A549 (cell line): Measurements from ENCODE around the gene SPSB1. TPM values are rescaled to one million over a fixed set of nuclear protein-coding genes. Genes with fewer than 3 reads are reported as not detected.

Experiments
- ATAC-seq, 2 experiments: fragments of 200-7000 bp in 1 of 2; fragments of >200 bp in 1 of 2; cut with Nextera tagmentation in 1 of 2; cut with Tn5 transposase in 1 of 2; 3 replicates each; pipeline versions ENCODE4 v1.8.0 to v1.9.1; 2018 to 2020; ENCODE audit warnings: mild to moderate bottlenecking in 1 of 2, moderate library complexity in 1 of 2
- CTCF ChIA-PET: fragments of 300-600 bp; sonication (Branson Sonifier 250); formaldehyde crosslinking; extraction: SDS; loops from one replicate; lab custom pipeline; 2021; ENCODE audit warnings: antibody characterized with exemption, inconsistent platforms; lab: Yijun Ruan, JAX
- POLR2A ChIA-PET: fragments of 350-600 bp; formaldehyde crosslinking; extraction: SDS; loops from one replicate; lab custom pipeline; 2021; ENCODE audit warnings: antibody characterized with exemption, inconsistent platforms; lab: Yijun Ruan, JAX
- DNase-seq, 2 experiments: peaks; one replicate each; pipeline versions ENCODE4 v3.0.0 to v3.0.0-alpha.2; 2011 to 2016; ENCODE audit warnings: low read depth in 1 of 2, low spot score in 1 of 2
- FAIRE-seq: peaks from 2 replicates; lab custom pipeline; 2011; peaks lifted over from hg19 to GRCh38; lab: Jason Lieb, UNC
- H3K27ac ChIP-seq, 2 experiments: fragments of >200 bp; sonication (Bioruptor Twin); formaldehyde crosslinking; 3 replicates each; pipeline ENCODE4 v1.5.1; 2016 to 2017
- H3K4me1 ChIP-seq: fragments of >200 bp; sonication (Bioruptor Twin); formaldehyde crosslinking; 3 replicates; pipeline ENCODE4 v1.6.1; 2016
- H3K4me2 ChIP-seq: fragments of >200 bp; sonication (Bioruptor Twin); formaldehyde crosslinking; 3 replicates; pipeline ENCODE4 v1.6.1; 2016
- H3K4me3 ChIP-seq: fragments of >200 bp; sonication (Bioruptor Twin); formaldehyde crosslinking; 3 replicates; pipeline ENCODE4 v1.5.1; 2016
- H3K9me3 ChIP-seq: fragments of >200 bp; sonication (Bioruptor Twin); formaldehyde crosslinking; 3 replicates; pipeline ENCODE4 v1.6.1; 2016
- BHLHE40 ChIP-seq: IDR thresholded peaks from 2 replicates; pipeline ENCODE4 v1.6.1; 2012; ENCODE audit warnings: low read depth, low read length, inconsistent platforms
- CBX2 ChIP-seq: fragments of 200-600 bp; sonication (generic); IDR thresholded peaks from 2 replicates; pipeline ENCODE4 v1.6.1; 2016; ENCODE audit warnings: low read depth, mild to moderate bottlenecking, borderline replicate concordance
- CEBPB ChIP-seq, 2 experiments: fragments of >200 bp in 1 of 2; sonication (Bioruptor Twin) in 1 of 2; formaldehyde crosslinking in 1 of 2; IDR thresholded peaks; 2 replicates each; pipeline ENCODE4 v1.6.1; 2012 to 2016
- CHD2 ChIP-seq: fragments of 150-350 bp; IDR thresholded peaks from 2 replicates; pipeline ENCODE4 v1.6.1; 2014; ENCODE audit warnings: low read length; ENCODE audit not compliant: partially characterized antibody
- EHMT2 ChIP-seq: fragments of 200-600 bp; sonication (generic); IDR thresholded peaks from 2 replicates; pipeline ENCODE4 v1.6.1; 2016; ENCODE audit warnings: antibody characterized with exemption, low read depth, mild to moderate bottlenecking, moderate library complexity
- EP300 ChIP-seq, 2 experiments: fragments of >200 bp; sonication (Bioruptor Twin); formaldehyde crosslinking; IDR thresholded peaks; 2 replicates in 1 of 2; 3 replicates in 1 of 2; pipeline ENCODE4 v1.6.1; 2016 to 2017
- HDAC2 ChIP-seq: fragments of 200-600 bp; sonication (generic); IDR thresholded peaks from 2 replicates; pipeline ENCODE4 v1.6.1; 2016
- HOXA7 ChIP-seq: fragments of 250-450 bp; sonication (Bioruptor Pico); IDR thresholded peaks from 2 replicates; pipeline ENCODE4 v1.5.0; 2020; ENCODE audit warnings: mild to moderate bottlenecking, moderate library complexity
- HOXB5 ChIP-seq: fragments of 250-450 bp; sonication (Bioruptor Pico); IDR thresholded peaks from 2 replicates; pipeline ENCODE4 v1.5.0; 2020; ENCODE audit warnings: mild to moderate bottlenecking, moderate library complexity
- JUNB ChIP-seq: fragments of >200 bp; sonication (Bioruptor Twin); formaldehyde crosslinking; IDR thresholded peaks from 2 replicates; pipeline ENCODE4 v1.6.1; 2016
- MYC ChIP-seq: IDR thresholded peaks from 2 replicates; pipeline ENCODE4 v1.6.1; 2012; ENCODE audit warnings: mild to moderate bottlenecking, inconsistent platforms, low read length, improper control_type of control experiment, borderline replicate concordance
- NR3C1 ChIP-seq: fragments of >200 bp; sonication (Bioruptor Twin); formaldehyde crosslinking; IDR thresholded peaks from 3 replicates; pipeline ENCODE4 v1.6.1; 2017
- RFX5 ChIP-seq: fragments of 450-650 bp; IDR thresholded peaks from 2 replicates; pipeline ENCODE4 v1.7.1; 2014; ENCODE audit warnings: antibody characterized with exemption, mild to moderate bottlenecking, moderate library complexity
- WGBS: methylation state at CpG from one replicate; pipeline ENCODE4 v1.1.6; 2017; ENCODE audit errors: missing lambda C conversion rate; 5-methylcytosine and 5-hydroxymethylcytosine counted together
- polyA plus RNA-seq, 4 experiments: library from polyadenylated mRNA; depleted of rRNA in 3 of 4; stranded (reverse); fragments of >200 nt; fragmentation: RNase III in 1 of 4; extraction: RNeasy Plus Mini Kit Qiagen cat#74134 plus additional on column Dnase treatment in 1 of 4; gene quantifications; 2 replicates in 3 of 4; 3 replicates in 1 of 4; pipeline ENCODE4 v1.2.3, GENCODE V29; 2011 to 2017
- TF ChIP-seq, protein P1 (sequence below): fragments of 150-350 bp; IDR thresholded peaks from 2 replicates; pipeline ENCODE4 v1.6.1; 2014; ENCODE audit warnings: low read depth, mild to moderate bottlenecking, low read length
- TF ChIP-seq, protein P2 (sequence below): fragments of 250-450 bp; sonication (Bioruptor Pico); IDR thresholded peaks from 2 replicates; pipeline ENCODE4 v1.5.0; 2021; ENCODE audit warnings: mild to moderate bottlenecking, moderate library complexity, borderline replicate concordance
- TF ChIP-seq, protein P3 (sequence below): IDR thresholded peaks from 2 replicates; pipeline ENCODE4 v1.6.1; 2012
- TF ChIP-seq, protein P4 (sequence below): IDR thresholded peaks from 2 replicates; pipeline ENCODE4 v1.6.1; 2012
- TF ChIP-seq, protein P5 (sequence below): IDR thresholded peaks from 2 replicates; pipeline ENCODE4 v1.6.1; 2012; ENCODE audit warnings: low read depth, borderline replicate concordance

The SPSB1 gene
- polyA plus RNA-seq, 2 of the 4 experiments (the other 2 are of a cell fraction), result 22.3 to 23.7 TPM

DNA sequence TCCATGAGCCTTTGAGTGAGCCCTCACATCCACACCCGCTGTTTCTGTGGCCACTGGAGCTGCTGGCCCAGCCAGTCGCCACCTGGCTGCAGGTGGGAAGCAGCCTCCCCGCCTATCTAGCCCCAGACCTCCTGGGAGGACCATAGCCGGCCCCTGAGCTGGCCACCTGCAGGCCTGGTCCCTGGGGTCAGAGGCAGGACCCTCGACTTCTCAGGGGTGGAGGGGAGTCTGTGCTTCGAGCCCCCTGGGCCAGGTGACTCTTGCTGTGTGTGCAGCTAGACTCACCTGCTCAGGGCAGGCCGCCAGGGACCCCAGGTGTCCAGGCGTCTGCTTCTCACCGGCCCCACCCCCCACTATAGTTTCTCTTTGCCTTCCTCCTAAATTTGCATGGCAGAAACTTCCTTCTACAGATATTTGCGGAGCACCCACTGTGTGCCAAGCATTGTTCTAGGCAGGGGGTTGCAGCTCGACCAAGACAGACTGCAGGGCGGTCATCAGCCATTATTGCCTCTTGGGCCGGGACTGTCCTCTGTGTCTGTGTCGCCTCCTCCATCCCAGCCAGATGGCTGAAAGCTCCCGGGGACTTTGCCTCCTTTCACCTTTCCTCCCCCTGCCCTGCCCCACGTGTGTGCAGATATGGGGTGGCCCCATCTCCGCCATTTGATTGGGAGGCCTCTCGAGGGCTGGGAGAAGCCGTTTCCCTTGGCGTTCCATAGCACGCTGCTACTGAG is 27.3 kb downstream of the SPSB1 start:
- CTCF ChIA-PET, result interaction anchor here (1.2 to 1.6 kb wide), 2 partner anchors 171 to 176 kb away, joined by 3 to 6 read pairs; no protein-coding TSS in a partner anchor
- no peak overlapping the region for H3K4me3 ChIP-seq
- POLR2A ChIA-PET, result no interaction called here
- no peak for ATAC-seq
- peaks cover 71% of the 10 kb centered on the region for H3K4me1 ChIP-seq
- no peak for FAIRE-seq
- TF ChIP-seq BHLHE40 (no peak), RFX5 (no peak), CHD2 (no peak), NR3C1 (no peak), MYC (no peak), EP300 (IDR thresholded peaks at IDR 0.05) (no peak), CEBPB (IDR thresholded peaks at IDR 0.05) (no peak)
- TF ChIP-seq, protein P1, sequence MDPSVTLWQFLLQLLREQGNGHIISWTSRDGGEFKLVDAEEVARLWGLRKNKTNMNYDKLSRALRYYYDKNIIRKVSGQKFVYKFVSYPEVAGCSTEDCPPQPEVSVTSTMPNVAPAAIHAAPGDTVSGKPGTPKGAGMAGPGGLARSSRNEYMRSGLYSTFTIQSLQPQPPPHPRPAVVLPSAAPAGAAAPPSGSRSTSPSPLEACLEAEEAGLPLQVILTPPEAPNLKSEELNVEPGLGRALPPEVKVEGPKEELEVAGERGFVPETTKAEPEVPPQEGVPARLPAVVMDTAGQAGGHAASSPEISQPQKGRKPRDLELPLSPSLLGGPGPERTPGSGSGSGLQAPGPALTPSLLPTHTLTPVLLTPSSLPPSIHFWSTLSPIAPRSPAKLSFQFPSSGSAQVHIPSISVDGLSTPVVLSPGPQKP, result no peak
- TF ChIP-seq, all 56 proteins: peak for 0
- WGBS, result 90% methylated on average over 13 of the region's 21 CpGs
- no peak for DNase-seq
- Histone ChIP-seq H3K4me2 (peak overlapping the region; percentile 17; the same call in 1 of the 3 replicates), H3K9me3 (no peaks in the 10 kb centered on the region), H3K27ac (peak overlapping the region in 1 of 2 experiments; percentile 78; a peak in 3 of 6 replicates)

DNA sequence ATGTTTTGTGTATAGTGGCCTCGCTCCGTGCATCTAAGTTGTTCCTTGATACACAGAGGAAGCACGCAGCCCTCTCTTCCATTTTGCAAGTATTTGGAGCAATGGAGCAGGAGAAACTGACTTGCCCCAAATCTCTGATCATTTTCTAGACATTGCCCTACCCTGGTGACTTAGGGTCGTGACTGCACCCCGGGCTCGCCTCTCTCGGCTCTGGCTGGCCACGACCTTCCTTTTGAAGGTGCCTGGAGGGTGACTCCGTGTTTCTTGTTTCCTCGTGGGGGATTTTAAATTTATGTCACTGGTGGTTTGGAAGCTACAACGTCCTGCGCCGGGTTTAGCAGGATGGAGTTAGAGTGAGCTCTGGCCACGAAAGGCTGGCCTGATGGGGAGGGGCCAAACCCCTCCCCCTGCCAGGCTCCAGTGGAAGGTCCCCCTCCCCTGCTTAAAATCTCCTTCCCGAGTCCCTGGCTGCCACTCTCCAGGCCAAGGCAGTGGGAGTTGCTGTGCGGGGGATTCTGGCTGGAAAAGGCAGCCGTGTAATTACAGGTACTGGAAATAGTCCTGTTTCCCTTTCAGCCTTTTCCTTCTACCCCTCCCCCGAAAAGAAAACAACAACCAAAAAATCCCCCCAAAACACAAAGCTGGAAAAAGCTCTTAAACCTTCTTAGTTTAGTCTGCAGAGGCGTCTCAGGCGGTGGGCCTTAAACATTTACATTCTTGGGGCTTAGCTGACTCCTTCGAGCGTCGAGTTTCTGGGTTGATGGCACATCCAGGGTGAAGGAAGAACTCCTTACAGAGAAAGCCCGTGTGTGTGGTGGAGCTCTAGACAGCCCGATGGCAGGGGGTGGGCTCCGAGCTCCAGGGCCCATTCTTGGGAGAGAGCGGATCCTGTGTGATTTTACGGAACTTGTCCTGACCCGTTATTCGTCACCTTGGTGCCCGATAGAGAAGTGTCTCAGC is 28.1 kb downstream of the SPSB1 start:
- Histone ChIP-seq H3K4me3 (no peak overlapping the region), H3K27ac (peak overlapping the region in 1 of 2 experiments; percentile 78; a peak in 3 of 6 replicates), H3K4me2 (peak overlapping the region; percentile 17; the same call in 2 of the 3 replicates), H3K4me1 (peaks cover 71% of the 10 kb centered on the region), H3K9me3 (no peaks in the 10 kb centered on the region)
- ATAC-seq (no peak), DNase-seq (no peak), FAIRE-seq (no peak)
- TF ChIP-seq EHMT2, result no peak
- no peak for TF ChIP-seq HOXB5
- no peak for TF ChIP-seq HOXA7
- TF ChIP-seq JUNB, result no peak
- TF ChIP-seq, protein P2, sequence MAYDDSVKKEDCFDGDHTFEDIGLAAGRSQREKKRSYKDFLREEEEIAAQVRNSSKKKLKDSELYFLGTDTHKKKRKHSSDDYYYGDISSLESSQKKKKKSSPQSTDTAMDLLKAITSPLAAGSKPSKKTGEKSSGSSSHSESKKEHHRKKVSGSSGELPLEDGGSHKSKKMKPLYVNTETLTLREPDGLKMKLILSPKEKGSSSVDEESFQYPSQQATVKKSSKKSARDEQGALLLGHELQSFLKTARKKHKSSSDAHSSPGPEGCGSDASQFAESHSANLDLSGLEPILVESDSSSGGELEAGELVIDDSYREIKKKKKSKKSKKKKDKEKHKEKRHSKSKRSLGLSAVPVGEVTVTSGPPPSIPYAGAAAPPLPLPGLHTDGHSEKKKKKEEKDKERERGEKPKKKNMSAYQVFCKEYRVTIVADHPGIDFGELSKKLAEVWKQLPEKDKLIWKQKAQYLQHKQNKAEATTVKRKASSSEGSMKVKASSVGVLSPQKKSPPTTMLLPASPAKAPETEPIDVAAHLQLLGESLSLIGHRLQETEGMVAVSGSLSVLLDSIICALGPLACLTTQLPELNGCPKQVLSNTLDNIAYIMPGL, result no peak
- no peak for TF ChIP-seq EP300 (IDR thresholded peaks at IDR 0.05)
- TF ChIP-seq, protein P3, sequence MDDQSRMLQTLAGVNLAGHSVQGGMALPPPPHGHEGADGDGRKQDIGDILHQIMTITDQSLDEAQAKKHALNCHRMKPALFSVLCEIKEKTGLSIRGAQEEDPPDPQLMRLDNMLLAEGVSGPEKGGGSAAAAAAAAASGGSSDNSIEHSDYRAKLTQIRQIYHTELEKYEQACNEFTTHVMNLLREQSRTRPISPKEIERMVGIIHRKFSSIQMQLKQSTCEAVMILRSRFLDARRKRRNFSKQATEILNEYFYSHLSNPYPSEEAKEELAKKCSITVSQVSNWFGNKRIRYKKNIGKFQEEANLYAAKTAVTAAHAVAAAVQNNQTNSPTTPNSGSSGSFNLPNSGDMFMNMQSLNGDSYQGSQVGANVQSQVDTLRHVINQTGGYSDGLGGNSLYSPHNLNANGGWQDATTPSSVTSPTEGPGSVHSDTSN, result no peak
- TF ChIP-seq CBX2, result no peak
- TF ChIP-seq, protein P4, sequence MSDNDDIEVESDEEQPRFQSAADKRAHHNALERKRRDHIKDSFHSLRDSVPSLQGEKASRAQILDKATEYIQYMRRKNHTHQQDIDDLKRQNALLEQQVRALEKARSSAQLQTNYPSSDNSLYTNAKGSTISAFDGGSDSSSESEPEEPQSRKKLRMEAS, result no peak
- TF ChIP-seq HDAC2, result no peak
- TF ChIP-seq, protein P5, sequence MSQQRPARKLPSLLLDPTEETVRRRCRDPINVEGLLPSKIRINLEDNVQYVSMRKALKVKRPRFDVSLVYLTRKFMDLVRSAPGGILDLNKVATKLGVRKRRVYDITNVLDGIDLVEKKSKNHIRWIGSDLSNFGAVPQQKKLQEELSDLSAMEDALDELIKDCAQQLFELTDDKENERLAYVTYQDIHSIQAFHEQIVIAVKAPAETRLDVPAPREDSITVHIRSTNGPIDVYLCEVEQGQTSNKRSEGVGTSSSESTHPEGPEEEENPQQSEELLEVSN, result no peak
- WGBS, result 83% methylated on average over 26 of the region's 31 CpGs
- POLR2A ChIA-PET, result interaction anchor here (0.6 to 1.2 kb wide), 4 partner anchors 31 to 108 kb away, joined by 3 to 4 read pairs (median 3); no protein-coding TSS in a partner anchor
- CTCF ChIA-PET, result interaction anchor here (1.0 to 1.6 kb wide), 3 partner anchors 54 to 175 kb away, joined by 3 to 6 read pairs (median 3); no protein-coding TSS in a partner anchor
